Activated naive CD4-positive, alpha-beta T cell treated with anti-CD3 and anti-CD28 coated beads, Interleukin-2, amount 10 ng/mL, durations not matched to agents 7 days and 5 days (primary cell): ENCODE results near the gene F5.

Source experiments
- CTCF ChIA-PET: fragments of 350-600 bp; sonication (Branson Sonifier 250); formaldehyde crosslinking; loops from one replicate; lab custom pipeline; 2021; ENCODE audit warnings: antibody characterized with exemption; lab: Charles Lee
- DNase-seq: peaks from one replicate; pipeline ENCODE4 v3.0.0-alpha.2; 2020
- H3K27ac Mint-ChIP-seq: one replicate; pipeline ENCODE4 v1.8.0; 2021; ENCODE audit warnings: mild to moderate bottlenecking, moderate library complexity, mixed read lengths
- H3K27me3 Mint-ChIP-seq: one replicate; pipeline ENCODE4 v1.8.0; 2021; ENCODE audit warnings: mild to moderate bottlenecking, mixed read lengths
- H3K36me3 Mint-ChIP-seq: one replicate; pipeline ENCODE4 v1.8.0; 2021; ENCODE audit warnings: mixed read lengths
- H3K4me1 Mint-ChIP-seq: one replicate; pipeline ENCODE4 v1.8.0; 2021; ENCODE audit warnings: mixed read lengths
- H3K4me3 Mint-ChIP-seq: one replicate; pipeline ENCODE4 v1.8.0; 2021; ENCODE audit warnings: mild to moderate bottlenecking, moderate library complexity, mixed read lengths
- H3K9me3 Mint-ChIP-seq: one replicate; pipeline ENCODE4 v1.8.0; 2021; ENCODE audit warnings: mixed read lengths

Gene F5

GRCh38 chr1:169576935-169577331, 9.3 kb downstream of the F5 start:
- CTCF ChIA-PET, result interaction anchor here (0.8 to 2.9 kb wide), 3 partner anchors 9 to 135 kb away, joined by 3 to 14 read pairs (median 3); partner anchors contain the start of gene F5
- Mint-ChIP-seq H3K4me1 (no peaks in the 10 kb centered on the region), H3K27me3 (no peaks in the 10 kb centered on the region), H3K9me3 (no peaks in the 10 kb centered on the region), H3K27ac (no peak overlapping the region), H3K4me3 (no peak overlapping the region), H3K36me3 (peaks cover 5% of the 10 kb centered on the region)
- no peak for DNase-seq

GRCh38 chr1:169576241-169576934, 9.9 kb downstream of the F5 start:
- Mint-ChIP-seq H3K27me3 (no peaks in the 10 kb centered on the region), H3K27ac (no peak overlapping the region), H3K4me3 (no peak overlapping the region), H3K4me1 (peaks cover 4% of the 10 kb centered on the region), H3K36me3 (peaks cover 7% of the 10 kb centered on the region), H3K9me3 (no peaks in the 10 kb centered on the region)
- DNase-seq, result no peak
- CTCF ChIA-PET, result interaction anchor here (0.8 to 2.9 kb wide), 4 partner anchors 8 to 136 kb away, joined by 3 to 14 read pairs (median 4); partner anchors contain the start of gene F5

GRCh38 chr1:169574336-169574735, 11.9 kb downstream of the F5 start:
- Mint-ChIP-seq H3K36me3 (peaks cover 10% of the 10 kb centered on the region), H3K27ac (no peak overlapping the region), H3K9me3 (no peaks in the 10 kb centered on the region), H3K27me3 (no peaks in the 10 kb centered on the region), H3K4me1 (peaks cover 7% of the 10 kb centered on the region), H3K4me3 (no peak overlapping the region)
- no peak for DNase-seq
- CTCF ChIA-PET, result no interaction called here

- no peak overlapping the region for H3K27ac Mint-ChIP-seq
- CTCF ChIA-PET, result no interaction called here
Measured at GRCh38 chr1:169572187-169572586, 14.1 kb downstream of the F5 start.

GRCh38 chr1:169571450-169571849, 14.8 kb downstream of the F5 start:
- Mint-ChIP-seq H3K27me3 (no peaks in the 10 kb centered on the region), H3K27ac (no peak overlapping the region), H3K36me3 (peaks cover 10% of the 10 kb centered on the region), H3K9me3 (no peaks in the 10 kb centered on the region), H3K4me1 (peaks cover 7% of the 10 kb centered on the region), H3K4me3 (no peak overlapping the region)
- DNase-seq, result no peak
- CTCF ChIA-PET, result interaction anchor here (0.8 kb wide), 1 partner anchor 25 kb away, joined by 3 read pairs; no protein-coding TSS in a partner anchor

More at GRCh38 chr1:169572187-169572586, 14.1 kb downstream of the F5 start:
- peaks cover 10% of the 10 kb centered on the region for H3K36me3 Mint-ChIP-seq
- no peaks in the 10 kb centered on the region for H3K9me3 Mint-ChIP-seq
- no peak overlapping the region for H3K4me3 Mint-ChIP-seq
- DNase-seq, result no peak
- peaks cover 7% of the 10 kb centered on the region for H3K4me1 Mint-ChIP-seq
- no peaks in the 10 kb centered on the region for H3K27me3 Mint-ChIP-seq

GRCh38 chr1:169570172-169570574, 16.1 kb downstream of the F5 start:
- CTCF ChIA-PET, result interaction anchor here (0.8 kb wide), 1 partner anchor 359 kb away, joined by 3 read pairs; no protein-coding TSS in a partner anchor
- no peak for DNase-seq

GRCh38 chr1:169568497-169568896, 17.8 kb downstream of the F5 start:
- Mint-ChIP-seq H3K9me3 (no peaks in the 10 kb centered on the region), H3K4me1 (peaks cover 16% of the 10 kb centered on the region), H3K27me3 (no peaks in the 10 kb centered on the region), H3K36me3 (peaks cover 15% of the 10 kb centered on the region), H3K4me3 (no peak overlapping the region), H3K27ac (no peak overlapping the region)
- DNase-seq, result no peak
- CTCF ChIA-PET, result interaction anchor here (1.0 to 1.9 kb wide), 5 partner anchors 16 to 162 kb away, joined by 3 to 5 read pairs (median 4); partner anchors contain the start of gene F5

More at GRCh38 chr1:169570172-169570574, 16.1 kb downstream of the F5 start:
- Mint-ChIP-seq H3K4me1 (peaks cover 16% of the 10 kb centered on the region), H3K4me3 (no peak overlapping the region), H3K27me3 (no peaks in the 10 kb centered on the region), H3K27ac (no peak overlapping the region), H3K9me3 (no peaks in the 10 kb centered on the region), H3K36me3 (peaks cover 11% of the 10 kb centered on the region)

- Mint-ChIP-seq H3K4me1 (peaks cover 9% of the 10 kb centered on the region), H3K9me3 (no peaks in the 10 kb centered on the region), H3K27me3 (no peaks in the 10 kb centered on the region), H3K36me3 (peaks cover 9% of the 10 kb centered on the region), H3K4me3 (no peak overlapping the region), H3K27ac (no peak overlapping the region)
- CTCF ChIA-PET, result interaction anchor here (0.6 to 1.4 kb wide), 6 partner anchors 9 to 252 kb away, joined by 3 to 7 read pairs (median 5); partner anchors contain the start of gene F5
- no peak for DNase-seq
Measured at GRCh38 chr1:169565335-169566271, 20.7 kb downstream of the F5 start.

GRCh38 chr1:169563650-169564049, 22.6 kb downstream of the F5 start:
- no peak for DNase-seq
- CTCF ChIA-PET, result no interaction called here
- H3K4me3 Mint-ChIP-seq, result no peak overlapping the region
- H3K9me3 Mint-ChIP-seq, result no peaks in the 10 kb centered on the region
- no peak overlapping the region for H3K27ac Mint-ChIP-seq
- peaks cover 12% of the 10 kb centered on the region for H3K36me3 Mint-ChIP-seq
- no peaks in the 10 kb centered on the region for H3K27me3 Mint-ChIP-seq
- peaks cover 9% of the 10 kb centered on the region for H3K4me1 Mint-ChIP-seq

GRCh38 chr1:169563019-169563615, 23.2 kb downstream of the F5 start:
- Mint-ChIP-seq H3K4me3 (no peak overlapping the region), H3K27me3 (no peaks in the 10 kb centered on the region), H3K36me3 (peaks cover 14% of the 10 kb centered on the region), H3K27ac (no peak overlapping the region), H3K4me1 (peaks cover 9% of the 10 kb centered on the region), H3K9me3 (no peaks in the 10 kb centered on the region)
- no peak for DNase-seq
- CTCF ChIA-PET, result no interaction called here

- peaks cover 9% of the 10 kb centered on the region for H3K4me1 Mint-ChIP-seq
- peaks cover 17% of the 10 kb centered on the region for H3K36me3 Mint-ChIP-seq
- no peaks in the 10 kb centered on the region for H3K9me3 Mint-ChIP-seq
- CTCF ChIA-PET, result interaction anchor here (1.2 to 3.3 kb wide), 2 partner anchors 9 to 11 kb away, joined by 3 to 15 read pairs; no protein-coding TSS in a partner anchor
- no peak for DNase-seq
- no peak overlapping the region for H3K27ac Mint-ChIP-seq
- no peaks in the 10 kb centered on the region for H3K27me3 Mint-ChIP-seq
- no peak overlapping the region for H3K4me3 Mint-ChIP-seq
Measured at GRCh38 chr1:169561692-169562091, 24.6 kb downstream of the F5 start.

GRCh38 chr1:169557131-169557530, 29.1 kb downstream of the F5 start:
- Mint-ChIP-seq H3K9me3 (no peaks in the 10 kb centered on the region), H3K36me3 (peaks cover 14% of the 10 kb centered on the region), H3K4me1 (no peaks in the 10 kb centered on the region), H3K4me3 (no peak overlapping the region), H3K27me3 (no peaks in the 10 kb centered on the region), H3K27ac (no peak overlapping the region)
- DNase-seq, result no peak
- CTCF ChIA-PET, result interaction anchor here (1.1 to 1.2 kb wide), 3 partner anchors 8 to 137 kb away, joined by 3 to 4 read pairs (median 3); no protein-coding TSS in a partner anchor

- H3K36me3 Mint-ChIP-seq, result peaks cover 8% of the 10 kb centered on the region
- no peak for DNase-seq
- no peak overlapping the region for H3K27ac Mint-ChIP-seq
- H3K9me3 Mint-ChIP-seq, result no peaks in the 10 kb centered on the region
- H3K4me3 Mint-ChIP-seq, result no peak overlapping the region
- no peaks in the 10 kb centered on the region for H3K27me3 Mint-ChIP-seq
- CTCF ChIA-PET, result interaction anchor here (0.8 to 3.5 kb wide), 12 partner anchors 10 to 950 kb away, joined by 3 to 28 read pairs (median 6); partner anchors contain the start of genes F5 and METTL18
- H3K4me1 Mint-ChIP-seq, result no peaks in the 10 kb centered on the region
Measured at GRCh38 chr1:169550294-169550693, 36.0 kb downstream of the F5 start.
